ENCODE measurements around the gene RIPOR3.

The RIPOR3 gene

GRCh38 chr20:50595988-50596693 lies 95.2 kb downstream of the RIPOR3 start:
- TF ChIP-seq, protein P1, sequence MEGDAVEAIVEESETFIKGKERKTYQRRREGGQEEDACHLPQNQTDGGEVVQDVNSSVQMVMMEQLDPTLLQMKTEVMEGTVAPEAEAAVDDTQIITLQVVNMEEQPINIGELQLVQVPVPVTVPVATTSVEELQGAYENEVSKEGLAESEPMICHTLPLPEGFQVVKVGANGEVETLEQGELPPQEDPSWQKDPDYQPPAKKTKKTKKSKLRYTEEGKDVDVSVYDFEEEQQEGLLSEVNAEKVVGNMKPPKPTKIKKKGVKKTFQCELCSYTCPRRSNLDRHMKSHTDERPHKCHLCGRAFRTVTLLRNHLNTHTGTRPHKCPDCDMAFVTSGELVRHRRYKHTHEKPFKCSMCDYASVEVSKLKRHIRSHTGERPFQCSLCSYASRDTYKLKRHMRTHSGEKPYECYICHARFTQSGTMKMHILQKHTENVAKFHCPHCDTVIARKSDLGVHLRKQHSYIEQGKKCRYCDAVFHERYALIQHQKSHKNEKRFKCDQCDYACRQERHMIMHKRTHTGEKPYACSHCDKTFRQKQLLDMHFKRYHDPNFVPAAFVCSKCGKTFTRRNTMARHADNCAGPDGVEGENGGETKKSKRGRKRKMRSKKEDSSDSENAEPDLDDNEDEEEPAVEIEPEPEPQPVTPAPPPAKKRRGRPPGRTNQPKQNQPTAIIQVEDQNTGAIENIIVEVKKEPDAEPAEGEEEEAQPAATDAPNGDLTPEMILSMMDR (IDR thresholded peaks at IDR 0.05) = no peak
- Histone ChIP-seq H3K4me3 (no peak overlapping the region), H3K27ac (no peak overlapping the region)
- no peak for DNase-seq (ENCODE audit: low spot score)

DNA sequence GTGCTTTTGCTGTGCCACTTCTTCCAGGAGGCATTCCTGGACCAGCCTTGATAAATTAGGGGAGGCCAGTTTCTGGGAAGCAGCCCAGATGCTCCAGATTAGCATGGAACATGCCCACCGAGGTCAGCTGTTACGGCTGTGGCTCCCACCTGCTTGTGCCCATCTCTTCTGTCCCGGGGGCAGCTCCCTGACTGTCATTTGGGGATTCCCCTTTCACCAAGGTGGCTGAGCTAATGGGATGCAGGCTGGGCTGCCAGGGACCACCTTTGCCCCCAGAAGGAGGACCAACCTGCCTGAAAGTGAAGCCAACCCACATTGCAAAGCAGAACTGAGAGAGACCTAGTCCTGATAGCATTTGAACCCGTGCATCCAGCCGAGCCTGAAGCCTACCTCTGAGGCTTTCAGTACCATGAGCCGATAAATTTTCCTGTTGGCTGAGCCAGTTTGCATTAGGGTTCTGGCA lies 95.9 kb downstream of the RIPOR3 start:
- no peak for DNase-seq (ENCODE audit: low spot score)
- Histone ChIP-seq H3K4me3 (no peak overlapping the region), H3K27ac (no peak overlapping the region)
- TF ChIP-seq, protein P1 (IDR thresholded peaks at IDR 0.05) = no peak

- TF ChIP-seq, protein P1 (IDR thresholded peaks at IDR 0.05) = no peak
- no peak for DNase-seq (ENCODE audit: low spot score)
- no peak overlapping the region for H3K4me3 ChIP-seq
- no peak overlapping the region for H3K27ac ChIP-seq
These were observed 96.5 kb downstream of the RIPOR3 start for GRCh38 chr20:50594591-50595432.

GRCh38 chr20:50594231-50594590 lies 97.1 kb downstream of the RIPOR3 start:
- no peak for DNase-seq (ENCODE audit: low spot score)
- TF ChIP-seq, protein P1 (IDR thresholded peaks at IDR 0.05) = no peak
- H3K27ac ChIP-seq = no peak overlapping the region
- no peak overlapping the region for H3K4me3 ChIP-seq

DNA sequence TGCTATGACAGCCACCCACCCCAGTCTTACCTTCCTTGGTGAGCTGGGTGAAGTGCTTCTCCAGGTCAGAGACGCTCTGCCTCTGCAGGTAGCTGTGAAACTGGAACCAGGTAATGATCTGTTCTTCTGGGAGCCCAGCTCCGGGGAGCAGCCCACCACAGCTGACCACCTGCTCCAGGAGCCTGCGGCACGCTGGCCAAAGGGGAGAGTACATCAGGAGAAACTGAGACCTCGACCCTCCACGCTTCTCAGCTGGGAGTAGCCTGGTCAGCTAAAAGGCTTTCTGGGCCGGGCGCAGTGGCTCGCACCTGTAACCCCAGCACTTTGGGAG lies 98.4 kb downstream of the RIPOR3 start:
- DNase-seq (ENCODE audit: low spot score) = no peak
- TF ChIP-seq, protein P1 (IDR thresholded peaks at IDR 0.05) = no peak
- Histone ChIP-seq H3K27ac (no peak overlapping the region), H3K4me3 (no peak overlapping the region)

GRCh38 chr20:50592282-50593004 lies 98.9 kb downstream of the RIPOR3 start:
- no peak overlapping the region for H3K4me3 ChIP-seq
- TF ChIP-seq, protein P1 (IDR thresholded peaks at IDR 0.05) = no peak
- no peak for DNase-seq (ENCODE audit: low spot score)
- H3K27ac ChIP-seq = no peak overlapping the region

All from coronary artery (tissue), 2 donors.